WTC11 (cell line): ENCODE measurements around the gene AHRR. TPM values are rescaled to one million over a fixed set of nuclear protein-coding genes. Genes with fewer than 3 reads are reported as not detected.
A peak's percentile ranks its signal among the peaks of the same experiment; 100 is the strongest.
"Not testable (repeated sequence)": the region's sequence is repeated elsewhere in the genome, so short reads cannot be mapped to it uniquely, and the experiment has no call there.

Experiments
- ATAC-seq: fragments of 200-7000 bp; cut with Tn5 transposase; 2 replicates; pipeline ENCODE4 v1.10.0; 2021; ENCODE audit warnings: mild to moderate bottlenecking, moderate library complexity
- CTCF ChIA-PET: fragments of 300-600 bp; sonication (Branson Sonifier 250); formaldehyde crosslinking; loops from one replicate; lab custom pipeline; 2021; ENCODE audit warnings: antibody characterized with exemption; lab: Charles Lee
- POLR2A ChIA-PET: fragments of 350-600 bp; sonication (Branson Sonifier 250); formaldehyde crosslinking; loops from one replicate; lab custom pipeline; 2021; ENCODE audit warnings: antibody characterized with exemption; lab: Charles Lee
- DNase-seq: peaks from one replicate; pipeline ENCODE4 v3.0.0; 2021; ENCODE audit warnings: low spot score
- H3K27ac Mint-ChIP-seq: 2 replicates; pipeline ENCODE4 v1.8.0; 2021; ENCODE audit warnings: mixed read lengths
- H3K27me3 Mint-ChIP-seq: 2 replicates; pipeline ENCODE4 v1.8.0; 2021; ENCODE audit warnings: low read depth, mild to moderate bottlenecking, moderate library complexity, mixed read lengths
- H3K36me3 Mint-ChIP-seq: 2 replicates; pipeline ENCODE4 v1.8.0; 2021; ENCODE audit warnings: mixed read lengths
- H3K4me1 Mint-ChIP-seq: 2 replicates; pipeline ENCODE4 v1.8.0; 2022; ENCODE audit warnings: mixed read lengths
- H3K4me3 Mint-ChIP-seq: 2 replicates; pipeline ENCODE4 v1.8.0; 2021; ENCODE audit warnings: mild to moderate bottlenecking, moderate library complexity, mixed read lengths
- H3K9me3 Mint-ChIP-seq: 2 replicates; pipeline ENCODE4 v1.8.0; 2021; ENCODE audit warnings: mixed read lengths
- ATF1 ChIP-seq: sonication (generic); formaldehyde crosslinking; IDR thresholded peaks from 2 replicates; pipeline ENCODE4 v1.8.1; 2023; ENCODE audit warnings: mild to moderate bottlenecking, moderate library complexity, missing genetic modification reagents
- GRHL2 ChIP-seq: fragments of 250-450 bp; sonication (Bioruptor Pico); IDR thresholded peaks from 2 replicates; pipeline ENCODE4 v1.8.0; 2022; ENCODE audit warnings: mild to moderate bottlenecking, moderate library complexity; ENCODE audit not compliant: insufficient replicate concordance, severe bottlenecking
- HMGA2 ChIP-seq: fragments of 250-450 bp; sonication (Bioruptor Pico); IDR thresholded peaks from 2 replicates; pipeline ENCODE4 v1.4.0; 2021; ENCODE audit warnings: mild to moderate bottlenecking, moderate library complexity
- RELA ChIP-seq: sonication (generic); formaldehyde crosslinking; IDR thresholded peaks from 2 replicates; pipeline ENCODE4 v1.8.1; 2022; ENCODE audit warnings: missing genetic modification reagents, mild to moderate bottlenecking, borderline replicate concordance
- RORB ChIP-seq: fragments of 250-450 bp; sonication (Bioruptor Pico); IDR thresholded peaks from 2 replicates; pipeline ENCODE4 v1.9.0; 2021; ENCODE audit warnings: mild to moderate bottlenecking
- SMAD3 ChIP-seq: sonication (generic); formaldehyde crosslinking; IDR thresholded peaks from 2 replicates; pipeline ENCODE4 v1.8.0; 2022; ENCODE audit warnings: missing genetic modification reagents, mild to moderate bottlenecking, borderline replicate concordance
- SP1 ChIP-seq: sonication (generic); formaldehyde crosslinking; conservative IDR thresholded peaks from 2 replicates; pipeline ENCODE4 v1.8.1; 2022; ENCODE audit warnings: missing genetic modification reagents
- ZNF263 ChIP-seq: sonication (generic); formaldehyde crosslinking; IDR thresholded peaks from 2 replicates; pipeline ENCODE4 v1.8.1; 2022; ENCODE audit warnings: low read depth, mild to moderate bottlenecking, moderate library complexity, missing genetic modification reagents
- total RNA-seq: library from RNA; stranded (reverse); gene quantifications from 3 replicates; pipeline ENCODE4 v1.2.3, GENCODE V29; 2021
- TF ChIP-seq, protein P1 (sequence below): fragments of 250-450 bp; sonication (Bioruptor Pico); IDR thresholded peaks from 2 replicates; pipeline ENCODE4 v1.9.0; 2021; ENCODE audit warnings: mild to moderate bottlenecking
- TF ChIP-seq, protein P2 (sequence below): sonication (generic); formaldehyde crosslinking; IDR thresholded peaks from 2 replicates; pipeline ENCODE4 v1.8.0; 2022; ENCODE audit warnings: mild to moderate bottlenecking, missing genetic modification reagents
- TF ChIP-seq, protein P3 (sequence below): sonication (generic); formaldehyde crosslinking; IDR thresholded peaks from 2 replicates; pipeline ENCODE4 v1.8.1; 2022; ENCODE audit warnings: mild to moderate bottlenecking, missing genetic modification reagents, moderate library complexity, borderline replicate concordance
- TF ChIP-seq, protein P4 (sequence below): fragments of 250-450 bp; sonication (Bioruptor Pico); IDR thresholded peaks from 2 replicates; pipeline ENCODE4 v1.9.0; 2021; ENCODE audit warnings: moderate library complexity, mild to moderate bottlenecking, inconsistent platforms, borderline replicate concordance
- TF ChIP-seq, protein P5 (sequence below): sonication (generic); formaldehyde crosslinking; IDR thresholded peaks from 2 replicates; pipeline ENCODE4 v1.8.0; 2022; ENCODE audit warnings: mild to moderate bottlenecking, missing genetic modification reagents
- TF ChIP-seq, protein P6 (sequence below): sonication (generic); formaldehyde crosslinking; IDR thresholded peaks from 2 replicates; pipeline ENCODE4 v1.8.1; 2022; ENCODE audit warnings: missing genetic modification reagents, borderline replicate concordance
- TF ChIP-seq, protein P7 (sequence below): sonication (generic); formaldehyde crosslinking; IDR thresholded peaks from 2 replicates; pipeline ENCODE4 v1.8.1; 2023; ENCODE audit warnings: mild to moderate bottlenecking, missing genetic modification reagents, moderate library complexity

The AHRR gene
- total RNA-seq, 1 experiment from 2014 or later: 4.5 TPM

DNA sequence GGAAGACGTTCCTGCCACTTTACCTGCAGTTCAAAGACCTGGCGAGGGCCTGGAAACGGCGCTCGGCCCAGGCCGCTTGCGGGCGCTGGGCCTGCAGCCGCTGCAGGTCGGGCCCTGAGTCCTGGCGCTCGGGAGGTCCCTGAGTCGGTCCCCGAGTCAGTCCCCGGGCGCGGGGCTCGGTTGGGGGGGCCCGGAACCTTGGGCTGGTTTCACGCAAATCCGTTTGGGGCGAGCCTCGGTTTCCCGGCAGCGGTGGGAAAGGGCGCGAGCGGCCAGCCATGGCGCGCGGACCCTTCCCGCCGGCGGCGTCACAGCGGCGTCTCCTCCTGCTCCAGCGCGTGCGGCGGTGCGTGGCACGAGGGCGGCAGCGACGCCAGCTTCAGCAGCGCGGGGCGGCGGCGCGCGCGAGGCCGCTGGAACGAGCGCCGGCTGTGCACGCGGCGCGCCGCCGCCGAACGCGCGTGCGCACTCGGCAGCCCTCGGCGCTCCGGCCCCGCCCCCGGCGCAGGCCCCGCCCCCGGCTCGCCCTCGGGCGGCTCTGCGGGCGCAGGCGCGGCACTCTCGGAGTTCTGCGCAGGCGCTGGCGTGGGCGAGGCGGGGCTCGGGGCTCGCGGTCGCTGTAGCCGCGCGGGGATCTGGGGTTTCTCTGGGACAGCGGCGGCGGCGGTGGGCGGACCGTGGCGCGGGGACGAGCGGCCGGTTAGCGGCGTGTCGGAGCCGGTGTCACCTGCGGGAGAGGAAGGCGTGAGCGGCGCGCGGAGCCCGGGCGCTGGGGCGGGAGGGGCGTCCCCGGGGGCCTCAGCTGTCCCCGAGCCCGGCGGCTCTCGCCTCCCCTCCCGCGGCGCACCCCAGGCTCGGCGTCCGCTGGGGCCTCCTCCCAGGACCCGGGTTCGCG, 151.4 kb downstream of the AHRR start (continued):
- TF ChIP-seq, protein P1, sequence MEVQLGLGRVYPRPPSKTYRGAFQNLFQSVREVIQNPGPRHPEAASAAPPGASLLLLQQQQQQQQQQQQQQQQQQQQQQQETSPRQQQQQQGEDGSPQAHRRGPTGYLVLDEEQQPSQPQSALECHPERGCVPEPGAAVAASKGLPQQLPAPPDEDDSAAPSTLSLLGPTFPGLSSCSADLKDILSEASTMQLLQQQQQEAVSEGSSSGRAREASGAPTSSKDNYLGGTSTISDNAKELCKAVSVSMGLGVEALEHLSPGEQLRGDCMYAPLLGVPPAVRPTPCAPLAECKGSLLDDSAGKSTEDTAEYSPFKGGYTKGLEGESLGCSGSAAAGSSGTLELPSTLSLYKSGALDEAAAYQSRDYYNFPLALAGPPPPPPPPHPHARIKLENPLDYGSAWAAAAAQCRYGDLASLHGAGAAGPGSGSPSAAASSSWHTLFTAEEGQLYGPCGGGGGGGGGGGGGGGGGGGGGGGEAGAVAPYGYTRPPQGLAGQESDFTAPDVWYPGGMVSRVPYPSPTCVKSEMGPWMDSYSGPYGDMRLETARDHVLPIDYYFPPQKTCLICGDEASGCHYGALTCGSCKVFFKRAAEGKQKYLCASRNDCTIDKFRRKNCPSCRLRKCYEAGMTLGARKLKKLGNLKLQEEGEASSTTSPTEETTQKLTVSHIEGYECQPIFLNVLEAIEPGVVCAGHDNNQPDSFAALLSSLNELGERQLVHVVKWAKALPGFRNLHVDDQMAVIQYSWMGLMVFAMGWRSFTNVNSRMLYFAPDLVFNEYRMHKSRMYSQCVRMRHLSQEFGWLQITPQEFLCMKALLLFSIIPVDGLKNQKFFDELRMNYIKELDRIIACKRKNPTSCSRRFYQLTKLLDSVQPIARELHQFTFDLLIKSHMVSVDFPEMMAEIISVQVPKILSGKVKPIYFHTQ (CRISPR knock-in tag): no peak
- peak; percentile 72; the same call in 1 of the 2 replicates for TF ChIP-seq ZNF263
- peak; percentile 85 for TF ChIP-seq SP1 (CRISPR knock-in tag)
- no peak for TF ChIP-seq HMGA2
- peak; percentile 98 for TF ChIP-seq ATF1 (CRISPR knock-in tag)

DNA sequence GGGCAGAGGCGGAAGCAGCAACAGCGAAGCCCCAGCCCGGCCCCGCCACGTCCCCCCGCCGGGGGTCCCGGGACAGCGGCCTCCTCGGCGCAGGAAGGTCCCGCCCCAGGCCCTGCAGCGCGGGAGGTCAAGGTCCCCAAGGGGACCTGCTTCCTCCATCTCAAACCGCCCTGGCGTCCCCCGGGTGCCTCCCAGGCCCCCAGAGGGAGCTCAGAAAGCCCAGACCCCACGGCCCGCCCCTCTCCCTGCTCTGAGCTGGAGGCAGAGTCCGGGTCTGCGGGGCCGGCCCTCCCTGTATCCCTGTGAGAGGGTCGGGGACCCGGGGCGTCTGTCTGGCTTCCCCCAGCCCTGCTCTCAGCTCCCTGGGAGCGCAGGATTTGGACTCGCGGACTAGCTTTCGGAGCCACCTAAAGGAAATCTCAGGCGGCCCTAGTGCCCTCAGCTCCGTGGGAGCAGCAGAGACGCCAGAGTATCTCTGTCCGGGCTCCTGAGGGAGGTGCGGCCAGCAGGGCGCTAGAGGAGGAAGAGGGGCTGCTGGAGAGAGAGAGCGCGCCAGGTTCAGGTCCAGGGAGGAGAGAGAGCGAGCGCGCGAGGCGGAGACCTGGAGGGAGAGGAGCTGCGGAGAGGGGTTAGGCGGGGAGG, 152.2 kb downstream of the AHRR start:
- Mint-ChIP-seq H3K4me3 (peak overlapping the region; percentile 72), H3K27ac (no peak overlapping the region), H3K27me3 (peaks cover 52% of the 10 kb centered on the region), H3K9me3 (no peaks in the 10 kb centered on the region), H3K36me3 (no peaks in the 10 kb centered on the region), H3K4me1 (peaks cover 9% of the 10 kb centered on the region)
- TF ChIP-seq RORB (CRISPR knock-in tag): no peak
- TF ChIP-seq, protein P2, sequence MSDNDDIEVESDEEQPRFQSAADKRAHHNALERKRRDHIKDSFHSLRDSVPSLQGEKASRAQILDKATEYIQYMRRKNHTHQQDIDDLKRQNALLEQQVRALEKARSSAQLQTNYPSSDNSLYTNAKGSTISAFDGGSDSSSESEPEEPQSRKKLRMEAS (CRISPR knock-in tag): 0 out of 2 replicates have a peak, but pooled peaks have one; percentile 17
- peak; percentile 47; the same call in 1 of the 2 replicates for TF ChIP-seq RELA
- ChIA-PET POLR2A (no interaction called here), CTCF (interaction anchor here (1.2 to 4.3 kb wide), 5 partner anchors 18 to 196 kb away, joined by 4 to 23 read pairs (median 7); partner anchors contain the start of gene AHRR)
- DNase-seq: peak; percentile 34
- peak; percentile 41 for ATAC-seq

DNA sequence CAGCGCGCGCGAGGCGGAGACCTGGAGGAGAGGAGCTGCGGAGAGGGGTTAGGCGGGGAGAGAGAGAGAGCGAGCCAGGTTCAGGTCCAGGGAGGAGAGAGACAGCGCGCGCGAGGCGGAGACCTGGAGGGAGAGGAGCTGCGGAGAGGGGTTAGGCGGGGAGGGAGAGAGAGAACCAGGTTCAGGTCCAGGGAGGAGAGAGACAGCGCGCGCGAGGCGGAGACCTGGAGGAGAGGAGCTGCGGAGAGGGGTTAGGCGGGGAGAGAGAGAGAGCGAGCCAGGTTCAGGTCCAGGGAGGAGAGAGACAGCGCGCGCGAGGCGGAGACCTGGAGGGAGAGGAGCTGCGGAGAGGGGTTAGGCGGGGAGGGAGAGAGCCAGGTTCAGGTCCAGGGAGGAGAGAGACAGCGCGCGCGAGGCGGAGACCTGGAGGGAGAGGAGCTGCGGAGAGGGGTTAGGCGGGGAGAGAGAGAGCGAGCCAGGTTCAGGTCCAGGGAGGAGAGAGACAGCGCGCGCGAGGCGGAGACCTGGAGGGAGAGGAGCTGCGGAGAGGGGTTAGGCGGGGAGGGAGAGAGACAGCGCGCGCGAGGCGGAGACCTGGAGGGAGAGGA, 152.8 kb downstream of the AHRR start:
- H3K4me1 Mint-ChIP-seq, H3K9me3 Mint-ChIP-seq, POLR2A ChIA-PET, H3K36me3 Mint-ChIP-seq, H3K27ac Mint-ChIP-seq, ATAC-seq: not testable (repeated sequence)
- Mint-ChIP-seq H3K27me3 (peaks cover 52% of the 10 kb centered on the region), H3K4me3 (peak overlapping the region; percentile 72)
- TF ChIP-seq, protein P2 (CRISPR knock-in tag): 0 out of 2 replicates have a peak, but pooled peaks have one; percentile 6
- DNase-seq: peak; percentile 8
- CTCF ChIA-PET: interaction anchor here (1.2 to 4.3 kb wide), 5 partner anchors 18 to 195 kb away, joined by 4 to 23 read pairs (median 7); partner anchors contain the start of gene AHRR

DNA sequence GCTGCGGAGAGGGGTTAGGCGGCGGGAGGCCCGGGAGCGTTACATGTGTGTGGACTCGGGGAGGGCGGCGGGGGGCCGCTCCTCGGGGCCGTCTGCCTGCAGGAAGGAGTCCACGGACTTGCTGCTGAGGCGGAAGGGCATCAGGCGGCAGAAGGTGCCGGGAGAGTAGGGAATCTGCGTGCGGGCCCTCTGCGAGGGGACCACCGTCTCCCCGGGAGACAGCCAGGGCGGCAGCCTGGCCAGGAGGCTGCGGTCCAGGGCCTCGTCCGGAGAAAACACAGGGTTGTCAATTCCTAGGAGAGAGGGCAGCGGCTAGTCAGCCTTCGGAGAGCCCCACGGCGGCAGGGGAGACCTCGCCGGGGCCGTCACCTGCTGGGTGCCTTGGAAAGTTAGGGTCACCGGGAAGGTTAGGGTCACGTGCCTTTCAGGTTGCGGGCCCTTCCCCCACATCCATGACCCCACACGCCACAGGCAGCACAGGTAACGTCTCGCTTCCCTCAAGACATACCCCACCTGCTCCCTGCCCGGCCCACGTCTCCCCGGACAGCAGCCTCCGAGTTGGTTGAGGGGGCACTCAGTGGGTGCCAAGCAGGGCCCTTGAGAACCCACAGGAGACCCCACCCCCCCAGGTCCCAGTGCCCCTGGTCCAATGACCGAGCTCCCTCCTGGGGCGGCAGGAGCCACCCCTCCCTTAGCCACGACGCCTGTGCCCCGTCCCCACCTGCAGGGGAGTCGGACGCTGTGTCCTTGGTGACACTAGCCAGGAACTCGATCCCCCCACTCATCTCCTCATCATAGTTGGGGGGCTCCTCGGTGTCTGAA, 153.5 kb downstream of the AHRR start:
- no peaks in the 10 kb centered on the region for H3K9me3 Mint-ChIP-seq
- POLR2A ChIA-PET: no interaction called here
- TF ChIP-seq GRHL2 (CRISPR knock-in tag): no peak
- TF ChIP-seq, protein P3, sequence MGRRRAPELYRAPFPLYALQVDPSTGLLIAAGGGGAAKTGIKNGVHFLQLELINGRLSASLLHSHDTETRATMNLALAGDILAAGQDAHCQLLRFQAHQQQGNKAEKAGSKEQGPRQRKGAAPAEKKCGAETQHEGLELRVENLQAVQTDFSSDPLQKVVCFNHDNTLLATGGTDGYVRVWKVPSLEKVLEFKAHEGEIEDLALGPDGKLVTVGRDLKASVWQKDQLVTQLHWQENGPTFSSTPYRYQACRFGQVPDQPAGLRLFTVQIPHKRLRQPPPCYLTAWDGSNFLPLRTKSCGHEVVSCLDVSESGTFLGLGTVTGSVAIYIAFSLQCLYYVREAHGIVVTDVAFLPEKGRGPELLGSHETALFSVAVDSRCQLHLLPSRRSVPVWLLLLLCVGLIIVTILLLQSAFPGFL (CRISPR knock-in tag): no peak
- no peak for TF ChIP-seq SP1 (CRISPR knock-in tag)
- TF ChIP-seq, protein P4, sequence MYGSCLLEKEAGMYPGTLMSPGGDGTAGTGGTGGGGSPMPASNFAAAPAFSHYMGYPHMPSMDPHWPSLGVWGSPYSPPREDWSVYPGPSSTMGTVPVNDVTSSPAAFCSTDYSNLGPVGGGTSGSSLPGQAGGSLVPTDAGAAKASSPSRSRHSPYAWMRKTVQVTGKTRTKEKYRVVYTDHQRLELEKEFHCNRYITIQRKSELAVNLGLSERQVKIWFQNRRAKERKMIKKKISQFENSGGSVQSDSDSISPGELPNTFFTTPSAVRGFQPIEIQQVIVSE (CRISPR knock-in tag): no peak
- TF ChIP-seq, protein P5, sequence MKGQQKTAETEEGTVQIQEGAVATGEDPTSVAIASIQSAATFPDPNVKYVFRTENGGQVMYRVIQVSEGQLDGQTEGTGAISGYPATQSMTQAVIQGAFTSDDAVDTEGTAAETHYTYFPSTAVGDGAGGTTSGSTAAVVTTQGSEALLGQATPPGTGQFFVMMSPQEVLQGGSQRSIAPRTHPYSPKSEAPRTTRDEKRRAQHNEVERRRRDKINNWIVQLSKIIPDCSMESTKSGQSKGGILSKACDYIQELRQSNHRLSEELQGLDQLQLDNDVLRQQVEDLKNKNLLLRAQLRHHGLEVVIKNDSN (CRISPR knock-in tag): peak; percentile 72
- TF ChIP-seq SMAD3 (CRISPR knock-in tag): no peak
- TF ChIP-seq, protein P6, sequence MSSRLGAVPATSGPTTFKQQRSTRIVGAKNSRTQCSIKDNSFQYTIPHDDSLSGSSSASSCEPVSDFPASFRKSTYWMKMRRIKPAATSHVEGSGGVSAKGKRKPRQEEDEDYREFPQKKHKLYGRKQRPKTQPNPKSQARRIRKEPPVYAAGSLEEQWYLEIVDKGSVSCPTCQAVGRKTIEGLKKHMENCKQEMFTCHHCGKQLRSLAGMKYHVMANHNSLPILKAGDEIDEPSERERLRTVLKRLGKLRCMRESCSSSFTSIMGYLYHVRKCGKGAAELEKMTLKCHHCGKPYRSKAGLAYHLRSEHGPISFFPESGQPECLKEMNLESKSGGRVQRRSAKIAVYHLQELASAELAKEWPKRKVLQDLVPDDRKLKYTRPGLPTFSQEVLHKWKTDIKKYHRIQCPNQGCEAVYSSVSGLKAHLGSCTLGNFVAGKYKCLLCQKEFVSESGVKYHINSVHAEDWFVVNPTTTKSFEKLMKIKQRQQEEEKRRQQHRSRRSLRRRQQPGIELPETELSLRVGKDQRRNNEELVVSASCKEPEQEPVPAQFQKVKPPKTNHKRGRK: no peak
- TF ChIP-seq, protein P7, sequence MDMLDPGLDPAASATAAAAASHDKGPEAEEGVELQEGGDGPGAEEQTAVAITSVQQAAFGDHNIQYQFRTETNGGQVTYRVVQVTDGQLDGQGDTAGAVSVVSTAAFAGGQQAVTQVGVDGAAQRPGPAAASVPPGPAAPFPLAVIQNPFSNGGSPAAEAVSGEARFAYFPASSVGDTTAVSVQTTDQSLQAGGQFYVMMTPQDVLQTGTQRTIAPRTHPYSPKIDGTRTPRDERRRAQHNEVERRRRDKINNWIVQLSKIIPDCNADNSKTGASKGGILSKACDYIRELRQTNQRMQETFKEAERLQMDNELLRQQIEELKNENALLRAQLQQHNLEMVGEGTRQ: peak; percentile 79

More for the DNA sequence above, 153.5 kb downstream of the AHRR start:
- Mint-ChIP-seq H3K36me3 (no peaks in the 10 kb centered on the region), H3K4me3 (peak overlapping the region; percentile 72), H3K27me3 (peaks cover 52% of the 10 kb centered on the region), H3K4me1 (peaks cover 9% of the 10 kb centered on the region), H3K27ac (no peak overlapping the region)
- ATAC-seq (no peak), DNase-seq (peak; percentile 24)
- CTCF ChIA-PET: interaction anchor here (2.4 to 4.3 kb wide), 2 partner anchors 17 to 28 kb away, joined by 12 to 23 read pairs; no protein-coding TSS in a partner anchor
